ENCODE results near the gene ATOSB. TPM values are rescaled to one million over a fixed set of nuclear protein-coding genes. Genes with fewer than 3 reads are reported as not detected.

Gene ATOSB
- total and polyA plus RNA-seq, 9 of the 15 experiments (the other 6 are each of a cell fraction or from before 2014, with no cell fraction given), result 0.45 to 8.0 (median 4.2) TPM

- TF ChIP-seq STAG1 (CRISPR knock-in tag; IDR thresholded peaks at IDR 0.05; ENCODE audit: borderline replicate concordance), result no peak
- TF ChIP-seq SAP30 (IDR thresholded peaks at IDR 0.05; ENCODE audit: borderline replicate concordance, insufficient read depth, low read depth, low read length, poor library complexity, severe bottlenecking), result no peak
- no peak for TF ChIP-seq HNRNPH1 (optimal IDR thresholded peaks at IDR 0.05; ENCODE audit: low read depth, low read length)
- TF ChIP-seq ZC3H4 (CRISPR knock-in tag; IDR thresholded peaks at IDR 0.05; ENCODE audit: borderline replicate concordance), result no peak
- TF ChIP-seq PREB (CRISPR knock-in tag; IDR thresholded peaks at IDR 0.05), result no peak
- no peak; a peak in 1 of 4 replicates for TF ChIP-seq TEAD1 (CRISPR knock-in tag; IDR thresholded peaks at IDR 0.05)
- no peak for TF ChIP-seq CREB3L1 (IDR thresholded peaks at IDR 0.05; ENCODE audit: borderline replicate concordance, low read depth)
- no peak for TF ChIP-seq NR3C1 (CRISPR knock-in tag; IDR thresholded peaks at IDR 0.05)
- TF ChIP-seq TAF7 (tag; IDR thresholded peaks at IDR 0.05), result no peak
- TF ChIP-seq HDAC1 (IDR thresholded peaks at IDR 0.05), result peak in 1 of 2 experiments; percentile 84; a peak in 2 of 4 replicates
- no peak for TF ChIP-seq FOXP4 (CRISPR knock-in tag; IDR thresholded peaks at IDR 0.05; ENCODE audit: borderline replicate concordance)
- peak; percentile 30; the same call in 1 of the 2 replicates for TF ChIP-seq MTA1 (IDR thresholded peaks at IDR 0.05; ENCODE audit: borderline replicate concordance)
- peak; percentile 93 for TF ChIP-seq SMARCA4 (IDR thresholded peaks at IDR 0.05)
- peak; percentile 64; the same call in 1 of the 2 replicates for TF ChIP-seq CC2D1A (IDR thresholded peaks at IDR 0.05)
- no peak for TF ChIP-seq ZNF707 (CRISPR knock-in tag; conservative IDR thresholded peaks at IDR 0.05)
- TF ChIP-seq E2F4 (CRISPR knock-in tag; IDR thresholded peaks at IDR 0.05; ENCODE audit: low read depth), result no peak
- TF ChIP-seq SETDB1 (IDR thresholded peaks at IDR 0.05; ENCODE audit: low read length), result no peak
- no peak for TF ChIP-seq IRF2 (CRISPR knock-in tag; IDR thresholded peaks at IDR 0.05)
- no peak for TF ChIP-seq EP400 (IDR thresholded peaks at IDR 0.05)
- TF ChIP-seq IRF1 (CRISPR knock-in tag; IDR thresholded peaks at IDR 0.05; ENCODE audit: borderline replicate concordance), result no peak
Observed at GRCh38 chr9:35108946-35109575, 6.6 kb downstream of the ATOSB start (continued).
